Astrocyte of the cerebellum (primary cell): Measurements from ENCODE around the gene NXT1.
"Not testable (repeated sequence)": the region's sequence is repeated elsewhere in the genome, so short reads cannot be mapped to it uniquely, and the experiment has no call there.

Experiments used
- DNase-seq: peaks from one replicate; pipeline ENCODE4 v3.0.0-alpha.2; 2011; ENCODE audit warnings: low read depth
- H3K4me3 ChIP-seq: 2 replicates; pipeline ENCODE4 v1.5.1; 2011; ENCODE audit warnings: mild to moderate bottlenecking, low read depth, low read length, moderate library complexity
- in situ Hi-C: cut with HindIII; loops from 2 replicates; pipeline ENCODE4 v1.10.0; 2017; ENCODE audit warnings: low sequenced_read_pairs
- TF ChIP-seq, protein P1 (sequence below): IDR thresholded peaks from 2 replicates; pipeline ENCODE4 v1.5.1; 2012; ENCODE audit warnings: low read length, low read depth, moderate library complexity, mild to moderate bottlenecking; ENCODE audit errors: missing control alignments

The NXT1 gene

DNA sequence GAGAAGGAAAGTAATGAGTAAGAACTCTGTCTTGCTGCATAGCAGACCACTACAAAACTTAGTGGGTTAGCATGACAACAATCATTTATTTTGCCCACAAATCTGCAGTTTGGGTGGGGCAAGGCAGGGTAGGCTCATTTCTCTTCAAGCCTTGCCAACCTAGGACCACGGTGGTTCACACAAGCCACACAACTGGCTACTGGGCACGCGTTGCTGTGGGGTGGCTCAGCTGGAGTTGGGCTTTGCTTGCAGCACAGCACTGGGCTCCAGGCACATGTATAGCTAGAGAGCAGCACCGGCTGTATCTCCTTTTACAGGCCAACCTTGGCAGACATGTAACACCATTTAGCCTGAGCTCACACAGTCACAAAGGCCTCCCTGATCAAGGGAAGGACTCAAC is 4.6 kb upstream of the NXT1 start:
- TF ChIP-seq, protein P1, sequence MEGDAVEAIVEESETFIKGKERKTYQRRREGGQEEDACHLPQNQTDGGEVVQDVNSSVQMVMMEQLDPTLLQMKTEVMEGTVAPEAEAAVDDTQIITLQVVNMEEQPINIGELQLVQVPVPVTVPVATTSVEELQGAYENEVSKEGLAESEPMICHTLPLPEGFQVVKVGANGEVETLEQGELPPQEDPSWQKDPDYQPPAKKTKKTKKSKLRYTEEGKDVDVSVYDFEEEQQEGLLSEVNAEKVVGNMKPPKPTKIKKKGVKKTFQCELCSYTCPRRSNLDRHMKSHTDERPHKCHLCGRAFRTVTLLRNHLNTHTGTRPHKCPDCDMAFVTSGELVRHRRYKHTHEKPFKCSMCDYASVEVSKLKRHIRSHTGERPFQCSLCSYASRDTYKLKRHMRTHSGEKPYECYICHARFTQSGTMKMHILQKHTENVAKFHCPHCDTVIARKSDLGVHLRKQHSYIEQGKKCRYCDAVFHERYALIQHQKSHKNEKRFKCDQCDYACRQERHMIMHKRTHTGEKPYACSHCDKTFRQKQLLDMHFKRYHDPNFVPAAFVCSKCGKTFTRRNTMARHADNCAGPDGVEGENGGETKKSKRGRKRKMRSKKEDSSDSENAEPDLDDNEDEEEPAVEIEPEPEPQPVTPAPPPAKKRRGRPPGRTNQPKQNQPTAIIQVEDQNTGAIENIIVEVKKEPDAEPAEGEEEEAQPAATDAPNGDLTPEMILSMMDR, result no peak
- in situ Hi-C loops, result no loop called here
- DNase-seq, result no peak
- H3K4me3 ChIP-seq, result no peak overlapping the region

DNA sequence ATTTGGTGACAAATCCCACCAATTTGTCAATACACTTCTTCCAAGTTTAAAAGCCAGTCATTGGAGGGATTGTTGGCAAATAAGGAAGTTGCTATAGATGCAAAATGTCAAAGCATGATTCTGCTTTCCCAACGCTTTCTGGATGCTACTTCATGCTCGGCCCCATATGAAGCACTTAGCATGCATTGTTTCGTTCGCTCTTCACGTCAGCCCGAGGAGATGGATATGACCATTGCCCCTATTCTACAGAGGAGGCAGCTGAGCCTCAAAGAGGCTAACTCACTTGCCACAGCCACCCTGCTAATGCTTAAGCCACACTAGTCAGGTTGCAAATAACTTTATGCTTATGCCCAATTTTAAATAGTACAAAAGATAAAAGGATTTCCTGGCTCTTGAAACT is 2.8 kb upstream of the NXT1 start:
- H3K4me3 ChIP-seq, result no peak overlapping the region
- in situ Hi-C loops, result no loop called here
- no peak for DNase-seq
- TF ChIP-seq, protein P1, result no peak

DNA sequence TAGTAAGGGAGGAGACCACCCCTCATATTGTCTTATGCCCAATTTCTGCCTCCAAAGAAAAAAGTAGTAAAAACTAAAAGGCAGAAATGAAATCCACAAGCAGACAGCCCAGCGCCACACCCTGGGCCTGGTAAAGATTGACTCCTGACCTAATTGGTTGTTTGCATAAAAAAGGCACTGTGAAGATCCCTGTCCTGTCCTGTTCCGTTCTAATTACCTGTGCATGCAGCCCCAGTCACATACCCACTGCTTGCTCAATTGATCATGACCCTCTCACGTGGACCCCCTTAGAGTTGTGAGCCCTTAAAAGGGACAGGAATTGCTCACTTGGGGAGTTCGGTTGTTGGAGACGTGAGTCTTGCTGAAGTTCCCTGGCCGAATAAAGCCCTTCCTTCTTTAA is 2.1 kb upstream of the NXT1 start:
- in situ Hi-C loops, H3K4me3 ChIP-seq, DNase-seq: not testable (repeated sequence)

DNA sequence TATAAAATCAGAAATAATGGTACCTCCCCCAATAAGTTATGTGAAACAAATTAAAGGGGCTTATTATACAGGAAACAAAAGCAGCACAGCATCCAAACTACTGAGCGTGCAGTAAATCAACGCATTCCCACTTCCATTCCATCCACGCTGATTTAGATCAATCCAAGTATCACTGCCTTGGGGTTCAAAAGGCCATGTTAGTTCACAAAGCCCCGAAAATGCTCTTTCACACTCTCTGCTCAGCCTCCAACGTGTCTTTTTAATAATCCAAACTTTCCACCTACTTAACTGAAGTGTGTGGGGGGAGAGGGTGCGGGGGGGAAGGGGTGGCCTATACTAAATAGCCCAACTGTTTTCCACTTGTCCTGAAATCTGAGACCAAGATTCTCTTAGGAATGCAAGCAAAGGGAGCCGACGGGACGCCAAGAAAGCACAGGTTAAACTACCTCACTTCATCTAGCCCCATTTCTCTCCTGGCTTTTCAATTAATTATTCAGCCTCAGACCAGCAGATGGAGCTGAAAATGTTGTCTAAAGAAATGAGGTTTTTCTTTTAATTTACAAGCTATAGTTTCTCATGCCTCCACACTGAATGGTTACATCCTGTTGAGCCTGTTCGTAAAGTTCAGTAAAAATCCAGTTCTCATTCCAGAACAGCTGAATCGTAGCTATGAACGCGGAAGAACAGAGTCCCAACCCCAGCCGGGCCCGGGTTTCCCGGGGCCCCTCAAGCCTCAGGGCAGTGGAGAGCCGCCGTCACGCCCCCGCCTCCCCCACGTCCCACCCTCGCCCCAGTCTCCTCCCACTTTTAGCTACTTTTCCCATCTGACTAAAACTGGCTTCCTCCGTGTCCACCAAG is 1.0 kb upstream of the NXT1 start:
- TF ChIP-seq, protein P1, result peak; percentile 36
- H3K4me3 ChIP-seq, result peak overlapping the region; percentile 97
- in situ Hi-C loops, result no loop called here
- DNase-seq, result no peak

DNA sequence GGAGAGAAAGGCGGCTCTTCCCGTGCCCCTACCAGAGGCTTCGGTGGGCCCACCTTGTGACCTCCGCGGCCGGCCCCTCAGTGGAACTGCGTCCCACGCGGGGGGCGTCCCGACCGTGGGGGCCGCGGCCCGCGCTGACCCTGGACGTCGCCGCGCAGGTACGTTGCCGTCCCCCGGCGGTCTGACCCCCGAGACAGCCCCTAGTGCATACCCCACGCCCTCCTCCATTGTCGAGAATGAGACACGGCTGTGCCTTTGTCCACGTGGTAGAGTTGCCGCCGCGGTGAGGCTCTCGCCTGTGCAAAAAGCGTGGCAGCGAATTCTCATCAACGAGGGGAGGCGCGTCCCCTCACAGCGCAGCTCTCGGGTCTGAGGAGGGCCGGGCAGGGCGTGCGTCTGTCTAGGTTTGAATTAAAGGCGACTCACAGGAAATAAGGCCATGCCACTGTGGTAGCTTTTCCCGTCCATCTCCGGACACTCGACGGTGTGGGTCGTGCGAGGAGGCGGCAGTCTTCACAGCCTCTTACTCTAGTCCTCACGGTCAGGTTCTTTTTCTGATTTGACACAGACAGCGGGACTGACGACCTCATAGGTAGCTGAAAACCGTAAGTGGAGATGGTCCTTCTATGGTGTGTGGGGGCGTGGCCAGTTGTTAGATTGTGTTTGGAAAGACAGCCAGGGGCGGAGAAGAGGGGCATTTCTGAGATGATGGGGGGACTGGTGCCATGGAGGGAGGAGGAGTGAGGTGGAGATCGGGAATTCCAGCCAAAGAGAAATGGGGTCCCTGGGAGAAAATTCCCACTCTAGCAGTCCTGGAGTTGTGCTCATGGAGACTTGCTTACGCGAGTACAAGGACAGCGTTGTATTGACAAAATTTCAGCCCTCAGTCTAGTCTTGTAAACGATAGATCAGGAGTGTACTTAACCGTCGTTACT is 580 bp downstream of the NXT1 start:
- peak overlapping the region; percentile 97 for H3K4me3 ChIP-seq
- TF ChIP-seq, protein P1, result no peak
- DNase-seq, result no peak
- in situ Hi-C loops, result no loop called here

DNA sequence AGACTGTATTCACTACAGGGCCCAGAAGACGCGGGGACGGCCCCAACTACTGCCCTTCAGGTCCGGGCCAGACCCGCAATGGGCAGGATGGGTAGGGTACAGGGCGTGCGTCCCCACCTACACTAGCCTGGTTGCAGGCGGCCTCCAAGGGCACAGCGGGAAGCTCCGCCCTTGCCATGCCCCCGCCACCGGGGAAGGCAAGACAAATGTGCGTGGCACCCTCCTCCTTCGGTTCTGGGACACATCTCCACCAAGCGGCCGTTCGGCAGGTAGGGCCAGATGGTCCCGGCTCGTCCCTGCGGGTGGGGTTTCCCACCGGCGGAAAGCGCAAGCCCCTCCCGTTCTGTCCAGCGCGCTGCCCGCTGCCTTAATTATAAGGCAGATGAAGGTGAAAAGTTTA is 5.6 kb downstream of the NXT1 start:
- no peak for DNase-seq
- no peak overlapping the region for H3K4me3 ChIP-seq
- in situ Hi-C loops, result no loop called here
- TF ChIP-seq, protein P1, result no peak
